ENCODE results near the gene B3GALT4. TPM values are rescaled to one million over a fixed set of nuclear protein-coding genes. Genes with fewer than 3 reads are reported as not detected.
"Not testable (repeated sequence)": the region's sequence is repeated elsewhere in the genome, so short reads cannot be mapped to it uniquely, and the experiment has no call there.

The B3GALT4 gene
- total RNA-seq, 3 donors from 2014 or later: 8.2 to 15.0 (median 11.1) TPM

DNA sequence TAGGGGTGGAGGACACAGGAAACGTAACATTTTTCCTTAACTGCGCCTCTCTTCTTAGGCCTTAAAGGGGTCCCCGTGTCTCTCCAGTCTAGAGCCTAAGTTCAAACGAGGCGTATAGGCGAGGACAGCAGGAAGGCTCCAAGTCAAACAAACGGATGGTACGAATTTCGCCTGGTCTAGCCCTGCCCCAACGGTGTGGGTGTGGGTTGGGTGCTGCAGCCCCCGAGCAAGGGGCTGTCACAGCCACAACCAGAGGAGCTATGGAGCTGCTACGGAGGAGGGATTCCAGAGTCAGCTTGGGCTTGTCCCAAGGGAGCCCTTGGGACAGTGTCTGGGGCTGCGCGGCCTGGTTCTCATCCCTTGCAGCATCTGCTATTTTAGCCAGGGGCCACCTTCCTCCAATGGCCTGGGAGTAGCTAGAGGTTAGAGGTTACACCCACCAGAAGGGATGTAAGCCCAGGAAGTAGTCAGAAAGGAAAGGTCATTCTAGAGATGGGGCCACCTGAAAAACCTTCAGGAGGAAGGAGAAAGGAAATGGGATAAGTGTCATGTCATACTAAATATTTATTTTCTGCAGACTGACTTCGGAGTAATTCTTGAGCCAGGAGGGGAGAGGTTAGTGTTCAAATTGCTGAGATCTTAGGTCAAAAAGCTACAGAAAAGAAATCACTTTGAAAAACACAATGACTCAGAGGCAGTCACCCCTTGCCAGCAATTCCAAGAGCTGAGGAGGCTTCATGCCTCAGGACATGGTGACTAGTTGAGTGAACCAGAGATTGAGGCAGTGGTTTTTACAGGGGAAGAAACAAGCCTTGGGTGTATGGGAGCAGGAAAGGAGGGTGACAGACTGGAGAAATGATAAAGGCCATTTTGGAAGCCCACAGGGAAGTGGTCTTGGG is 26.9 kb upstream of the B3GALT4 start:
- TF ChIP-seq POLR2AphosphoS5 (IDR thresholded peaks at IDR 0.05) (no peak), POLR2A (IDR thresholded peaks at IDR 0.05) (peak; percentile 6)
- H3K4me3 ChIP-seq: peak overlapping the region; percentile 48 to 69 (median 69)
- no peak for DNase-seq (ENCODE audit: low spot score in 2 of 2)
- intact Hi-C loops (cut with DNase I; ENCODE audit: low total_unique reads): loop anchor here (10.0 kb wide), 1 partner anchor 135 kb away; no protein-coding TSS in a partner anchor
- peak overlapping the region; percentile 93 to 95 for H3K27ac ChIP-seq
- H3K27me3 ChIP-seq: no peaks in the 10 kb centered on the region
- H3K9me3 ChIP-seq: no peaks in the 10 kb centered on the region
- H3K4me1 ChIP-seq: peaks cover 0 to 6% of the 10 kb centered on the region in 2 donors
- H3K36me3 ChIP-seq: no peaks in the 10 kb centered on the region

DNA sequence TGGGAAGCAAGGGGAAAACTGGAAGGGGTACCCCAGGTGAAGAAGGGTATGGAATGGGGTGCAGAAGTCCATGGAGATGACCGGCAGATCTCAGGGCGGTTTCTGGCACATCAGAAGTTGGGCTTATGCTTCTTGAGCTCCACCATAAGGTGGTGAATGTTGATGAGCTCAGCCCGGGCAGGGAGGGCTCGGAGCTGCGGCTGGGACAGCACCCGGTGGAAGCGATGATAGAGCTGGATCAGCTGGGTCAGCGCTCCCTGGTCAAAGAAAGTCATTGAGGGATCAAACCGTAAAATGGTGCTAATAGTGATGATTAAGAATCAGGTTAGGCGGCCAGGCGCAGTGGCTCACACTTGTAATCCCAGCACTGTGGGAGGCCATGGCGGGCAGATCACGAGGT is 26.2 kb upstream of the B3GALT4 start:
- DNase-seq (ENCODE audit: low spot score in 2 of 2): no peak
- Histone ChIP-seq H3K4me3 (no peak overlapping the region), H3K36me3 (no peaks in the 10 kb centered on the region), H3K9me3 (no peaks in the 10 kb centered on the region), H3K27ac (peak overlapping the region; percentile 9 to 37), H3K27me3 (no peaks in the 10 kb centered on the region), H3K4me1 (peaks cover 0 to 6% of the 10 kb centered on the region in 2 donors)
- TF ChIP-seq POLR2A (IDR thresholded peaks at IDR 0.05): no peak
- TF ChIP-seq, protein P1, sequence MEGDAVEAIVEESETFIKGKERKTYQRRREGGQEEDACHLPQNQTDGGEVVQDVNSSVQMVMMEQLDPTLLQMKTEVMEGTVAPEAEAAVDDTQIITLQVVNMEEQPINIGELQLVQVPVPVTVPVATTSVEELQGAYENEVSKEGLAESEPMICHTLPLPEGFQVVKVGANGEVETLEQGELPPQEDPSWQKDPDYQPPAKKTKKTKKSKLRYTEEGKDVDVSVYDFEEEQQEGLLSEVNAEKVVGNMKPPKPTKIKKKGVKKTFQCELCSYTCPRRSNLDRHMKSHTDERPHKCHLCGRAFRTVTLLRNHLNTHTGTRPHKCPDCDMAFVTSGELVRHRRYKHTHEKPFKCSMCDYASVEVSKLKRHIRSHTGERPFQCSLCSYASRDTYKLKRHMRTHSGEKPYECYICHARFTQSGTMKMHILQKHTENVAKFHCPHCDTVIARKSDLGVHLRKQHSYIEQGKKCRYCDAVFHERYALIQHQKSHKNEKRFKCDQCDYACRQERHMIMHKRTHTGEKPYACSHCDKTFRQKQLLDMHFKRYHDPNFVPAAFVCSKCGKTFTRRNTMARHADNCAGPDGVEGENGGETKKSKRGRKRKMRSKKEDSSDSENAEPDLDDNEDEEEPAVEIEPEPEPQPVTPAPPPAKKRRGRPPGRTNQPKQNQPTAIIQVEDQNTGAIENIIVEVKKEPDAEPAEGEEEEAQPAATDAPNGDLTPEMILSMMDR (IDR thresholded peaks at IDR 0.05): no peak
- TF ChIP-seq POLR2AphosphoS5 (IDR thresholded peaks at IDR 0.05): no peak
- intact Hi-C loops (cut with DNase I; ENCODE audit: low total_unique reads): no loop called here

- Histone ChIP-seq H3K4me1 (peaks cover 0 to 6% of the 10 kb centered on the region in 2 donors), H3K27ac (no peak overlapping the region), H3K4me3 (no peak overlapping the region), H3K27me3 (no peaks in the 10 kb centered on the region), H3K9me3 (no peaks in the 10 kb centered on the region), H3K36me3 (no peaks in the 10 kb centered on the region)
- intact Hi-C loops (cut with DNase I; ENCODE audit: low total_unique reads): no loop called here
- no peak for TF ChIP-seq POLR2A (IDR thresholded peaks at IDR 0.05)
- TF ChIP-seq POLR2AphosphoS5 (IDR thresholded peaks at IDR 0.05): no peak
- TF ChIP-seq, protein P1 (IDR thresholded peaks at IDR 0.05): no peak
- no peak for DNase-seq (ENCODE audit: low spot score in 2 of 2)
These were observed 25.4 kb upstream of the B3GALT4 start for GRCh38 chr6:33251395-33252012.

DNA sequence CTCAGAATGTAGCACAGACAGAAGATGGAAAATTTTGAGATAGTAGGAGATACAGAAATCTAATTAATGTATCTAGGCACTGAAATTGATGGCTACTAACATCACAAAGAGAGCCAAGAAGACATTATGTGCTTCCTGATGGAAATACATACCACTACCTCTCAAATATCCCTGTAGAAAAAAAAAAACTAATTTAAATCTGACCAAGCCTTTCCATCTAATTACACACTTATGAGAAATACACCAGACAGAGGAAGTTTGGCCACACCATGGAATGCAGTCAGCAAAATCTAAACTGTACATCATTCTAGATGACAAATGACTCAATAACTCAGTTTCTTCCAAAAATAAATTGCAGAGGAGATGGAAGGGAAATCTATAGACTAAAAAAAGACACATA is 24.2 kb upstream of the B3GALT4 start:
- no peaks in the 10 kb centered on the region for H3K36me3 ChIP-seq
- intact Hi-C loops (cut with DNase I; ENCODE audit: low total_unique reads): no loop called here
- no peak overlapping the region for H3K27ac ChIP-seq
- H3K4me1 ChIP-seq: peaks cover 0 to 6% of the 10 kb centered on the region in 2 donors
- no peak for DNase-seq (ENCODE audit: low spot score in 2 of 2)
- no peaks in the 10 kb centered on the region for H3K27me3 ChIP-seq
- no peak overlapping the region for H3K4me3 ChIP-seq
- no peaks in the 10 kb centered on the region for H3K9me3 ChIP-seq
- no peak for TF ChIP-seq POLR2A (IDR thresholded peaks at IDR 0.05)

GRCh38 chr6:33254591-33254990 is 22.3 kb upstream of the B3GALT4 start:
- H3K36me3 ChIP-seq: no peaks in the 10 kb centered on the region
- no peaks in the 10 kb centered on the region for H3K9me3 ChIP-seq
- intact Hi-C loops (cut with DNase I; ENCODE audit: low total_unique reads): no loop called here
- DNase-seq (ENCODE audit: low spot score in 2 of 2): no peak
- TF ChIP-seq, protein P1 (IDR thresholded peaks at IDR 0.05): no peak
- TF ChIP-seq POLR2AphosphoS5 (IDR thresholded peaks at IDR 0.05) (no peak), POLR2A (IDR thresholded peaks at IDR 0.05) (no peak)
- no peak overlapping the region for H3K27ac ChIP-seq
- peaks cover 0 to 6% of the 10 kb centered on the region in 2 donors for H3K4me1 ChIP-seq
- H3K27me3 ChIP-seq: no peaks in the 10 kb centered on the region
- no peak overlapping the region for H3K4me3 ChIP-seq

DNA sequence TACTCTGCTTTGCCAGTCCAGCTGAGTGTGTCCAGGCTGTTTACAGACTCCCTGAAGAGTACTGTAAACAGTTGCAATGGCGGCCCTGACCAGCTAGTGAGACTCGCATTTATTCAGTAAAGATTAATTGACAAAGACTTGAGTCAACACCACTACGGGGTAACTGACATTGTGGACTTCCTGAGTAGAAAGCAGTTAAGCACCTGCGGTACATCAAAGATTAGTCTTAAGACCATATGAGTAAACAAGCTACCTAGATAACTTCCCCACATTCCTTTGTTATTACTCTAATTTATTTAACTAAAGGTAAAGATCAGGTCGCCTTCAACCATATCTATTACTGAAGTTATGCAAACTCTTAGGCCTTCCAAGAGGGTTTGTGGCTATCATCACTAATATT is 17.9 kb upstream of the B3GALT4 start:
- H3K36me3 ChIP-seq: no peaks in the 10 kb centered on the region
- intact Hi-C loops (cut with DNase I; ENCODE audit: low total_unique reads): no loop called here
- H3K9me3 ChIP-seq: no peaks in the 10 kb centered on the region
- no peaks in the 10 kb centered on the region for H3K27me3 ChIP-seq
- no peak for DNase-seq (ENCODE audit: low spot score in 2 of 2)
- no peak overlapping the region for H3K4me3 ChIP-seq
- no peaks in the 10 kb centered on the region for H3K4me1 ChIP-seq
- H3K27ac ChIP-seq: no peak overlapping the region
- TF ChIP-seq, protein P1 (IDR thresholded peaks at IDR 0.05): no peak
- TF ChIP-seq POLR2A (IDR thresholded peaks at IDR 0.05): no peak
- no peak for TF ChIP-seq POLR2AphosphoS5 (IDR thresholded peaks at IDR 0.05)

DNA sequence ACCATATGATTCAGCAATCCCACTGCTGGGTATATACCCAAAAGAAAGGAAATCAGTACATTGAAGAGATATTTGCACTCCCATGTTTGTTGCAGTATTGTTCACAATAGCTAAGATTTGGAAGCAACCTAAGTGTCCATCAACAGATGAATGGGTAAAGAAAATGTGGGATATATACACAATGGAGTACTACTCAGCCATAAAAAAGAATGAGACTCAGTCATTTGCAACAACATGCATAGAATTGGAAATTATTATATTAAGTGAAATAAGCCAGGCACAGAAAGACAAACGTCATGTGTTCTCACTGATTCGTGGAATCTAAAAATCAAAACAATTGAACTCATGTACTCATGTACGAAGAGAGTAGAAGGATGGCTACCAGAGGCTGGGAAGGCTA is 14.4 kb upstream of the B3GALT4 start:
- H3K9me3 ChIP-seq; H3K27me3 ChIP-seq; intact Hi-C loops (cut with DNase I; ENCODE audit: low total_unique reads); H3K27ac ChIP-seq; H3K4me3 ChIP-seq; H3K4me1 ChIP-seq; DNase-seq (ENCODE audit: low spot score in 2 of 2); H3K36me3 ChIP-seq: not testable (repeated sequence)

Data from breast epithelium (tissue), 4 donors.